Central memory CD8-positive, alpha-beta T cell (primary cell): ENCODE results near the gene NKAIN1.
"Not testable (repeated sequence)": the region's sequence is repeated elsewhere in the genome, so short reads cannot be mapped to it uniquely, and the experiment has no call there.

Experiments used
- ATAC-seq: fragments of 150-1000 bp; cut with Tn5 transposase; replicated peaks from 2 replicates; pipeline ENCODE4 v1.10.0; 2022; ENCODE audit warnings: mild to moderate bottlenecking, moderate FRiP score, moderate number of reproducible peaks; ENCODE audit not compliant: poor library complexity, severe bottlenecking; ENCODE audit errors: extremely low read depth
- DNase-seq, 2 donors: peaks; one replicate each; pipeline ENCODE4 v3.0.0; 2021; ENCODE audit warnings: low spot score in 2 of 2
- H3K27ac Mint-ChIP-seq: one replicate; pipeline ENCODE4 v1.8.0; 2022; ENCODE audit warnings: low read depth, mild to moderate bottlenecking, moderate library complexity, mixed read lengths
- H3K27me3 Mint-ChIP-seq: one replicate; pipeline ENCODE4 v1.8.0; 2022; ENCODE audit warnings: mixed read lengths
- H3K36me3 Mint-ChIP-seq: one replicate; pipeline ENCODE4 v1.8.0; 2022; ENCODE audit warnings: mild to moderate bottlenecking, moderate library complexity, mixed read lengths; ENCODE audit not compliant: insufficient read depth
- H3K4me1 Mint-ChIP-seq: one replicate; pipeline ENCODE4 v1.8.0; 2022; ENCODE audit warnings: mixed read lengths
- H3K4me3 Mint-ChIP-seq: one replicate; pipeline ENCODE4 v1.8.0; 2022; ENCODE audit warnings: mild to moderate bottlenecking, moderate library complexity, mixed read lengths
- H3K9me3 Mint-ChIP-seq: one replicate; pipeline ENCODE4 v1.8.0; 2022; ENCODE audit warnings: mixed read lengths

Gene NKAIN1

DNA sequence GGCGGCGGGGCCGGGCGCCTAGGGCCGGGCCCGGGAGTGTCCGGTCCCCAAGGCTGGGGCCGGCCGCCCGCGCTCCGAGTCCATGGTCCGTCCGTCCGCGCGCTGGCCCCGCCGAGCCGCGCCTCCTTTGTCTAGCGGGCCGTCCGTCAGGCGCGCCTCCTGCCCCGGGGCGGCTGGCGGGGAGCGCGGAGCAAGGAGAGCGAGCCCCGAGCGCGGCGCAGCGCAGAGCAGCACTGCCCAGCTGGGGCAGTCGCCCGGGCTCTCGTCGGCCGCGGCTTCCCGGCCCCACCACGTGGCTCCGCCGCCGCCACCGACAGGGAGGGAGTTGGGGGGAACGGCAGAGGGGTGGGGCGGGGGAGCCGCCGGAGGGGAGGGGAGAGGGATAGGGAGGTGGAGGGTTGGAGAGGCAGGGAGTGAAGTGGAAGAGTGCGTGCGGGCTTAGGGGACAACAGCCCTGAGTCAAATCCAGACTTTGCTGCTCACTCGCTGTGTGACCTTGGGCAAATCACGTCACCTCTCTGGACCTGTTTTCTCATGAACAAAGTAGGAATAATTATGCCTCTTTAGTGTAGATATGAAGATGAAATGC lies at the start of gene NKAIN1:
Gene NKAIN1 (minus strand): TSS at position 235 of the 589 bp plus-strand sequence. CDS start 340 bp downstream, outside the sequence.
- H3K27me3 Mint-ChIP-seq = peaks cover 62% of the 10 kb centered on the region

DNA sequence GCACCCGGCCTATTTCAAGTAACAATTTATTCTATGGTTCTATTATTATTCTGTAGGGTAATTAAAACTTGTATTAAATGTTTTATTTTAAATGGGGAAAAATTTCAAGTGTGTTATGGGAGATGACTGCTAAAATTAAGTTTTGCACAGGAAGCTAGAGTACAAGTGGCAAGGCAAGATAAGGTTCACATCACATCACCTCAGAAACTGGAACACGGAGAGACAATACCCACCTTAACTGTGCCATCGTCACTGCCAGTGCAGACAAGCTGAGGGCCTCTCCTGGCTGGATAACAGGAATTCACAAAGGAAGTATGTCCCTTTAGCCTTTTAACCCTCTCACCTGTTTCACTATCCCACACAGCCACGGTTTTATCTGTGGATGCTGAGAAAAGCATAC lies 49.3 kb upstream of the NKAIN1 start:
- H3K36me3 Mint-ChIP-seq = peaks cover 65% of the 10 kb centered on the region
- H3K27ac Mint-ChIP-seq = no peak overlapping the region

More for the DNA sequence above, at the start of gene NKAIN1:
- H3K9me3 Mint-ChIP-seq = no peaks in the 10 kb centered on the region
- no peak within 1 kb of the TSS for H3K27ac Mint-ChIP-seq
- H3K4me1 Mint-ChIP-seq = peaks cover 8% of the 10 kb centered on the region
- peak within 1 kb of the TSS; percentile 60 for H3K4me3 Mint-ChIP-seq
- ATAC-seq (no peak), DNase-seq (no peak)
- H3K36me3 Mint-ChIP-seq = peaks cover 3% of the 10 kb centered on the region

DNA sequence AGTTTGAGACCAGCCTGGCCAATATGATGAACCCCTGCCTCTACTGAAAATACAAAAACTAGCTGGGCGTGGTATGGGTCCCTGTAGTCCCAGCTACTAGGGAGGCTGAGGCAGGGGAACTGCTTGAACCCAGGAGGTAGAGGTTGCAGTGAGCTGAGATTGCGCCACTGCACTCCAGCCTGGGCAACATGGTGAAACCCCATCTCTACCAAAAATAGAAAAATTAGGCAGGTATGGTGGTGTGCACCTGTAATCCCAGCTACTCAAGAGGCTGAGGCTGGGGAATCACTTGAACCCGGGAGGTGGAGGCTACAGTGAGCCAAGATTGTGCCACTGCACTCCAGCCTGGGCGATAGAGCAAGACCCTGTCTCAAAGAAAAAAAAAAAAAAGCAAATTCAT lies 48.1 kb upstream of the NKAIN1 start:
- not testable (repeated sequence) for H3K27me3 Mint-ChIP-seq, H3K4me3 Mint-ChIP-seq, DNase-seq, H3K9me3 Mint-ChIP-seq, H3K27ac Mint-ChIP-seq, ATAC-seq
- H3K36me3 Mint-ChIP-seq = peaks cover 65% of the 10 kb centered on the region
- peaks cover 15% of the 10 kb centered on the region for H3K4me1 Mint-ChIP-seq

More for the DNA sequence above, 49.3 kb upstream of the NKAIN1 start:
- no peaks in the 10 kb centered on the region for H3K9me3 Mint-ChIP-seq
- H3K4me3 Mint-ChIP-seq = no peak overlapping the region
- DNase-seq (no peak), ATAC-seq (no peak)
- peaks cover 12% of the 10 kb centered on the region for H3K4me1 Mint-ChIP-seq
- H3K27me3 Mint-ChIP-seq = no peaks in the 10 kb centered on the region

DNA sequence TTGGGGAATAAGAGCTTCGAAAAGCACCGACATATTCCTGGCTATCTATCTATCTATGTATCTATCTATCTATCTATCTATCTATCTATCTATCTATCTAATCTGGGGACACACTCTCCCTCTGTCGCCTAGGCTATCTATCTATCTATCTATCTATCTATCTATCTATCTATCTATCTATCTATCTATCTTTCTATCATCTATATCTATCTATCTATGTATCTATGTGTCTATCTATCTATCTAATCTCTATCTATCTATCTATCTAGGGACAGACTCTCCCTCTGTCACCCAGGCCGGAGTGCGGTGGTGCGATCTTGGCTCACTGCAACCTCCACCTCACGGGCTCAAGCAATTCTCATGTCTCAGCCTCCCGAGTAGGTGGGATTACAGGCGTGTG lies 42.7 kb upstream of the NKAIN1 start:
- peaks cover 11% of the 10 kb centered on the region for H3K4me1 Mint-ChIP-seq
- H3K27me3 Mint-ChIP-seq, H3K9me3 Mint-ChIP-seq, DNase-seq, ATAC-seq, H3K4me3 Mint-ChIP-seq, H3K27ac Mint-ChIP-seq: not testable (repeated sequence)
- H3K36me3 Mint-ChIP-seq = peaks cover 58% of the 10 kb centered on the region

DNA sequence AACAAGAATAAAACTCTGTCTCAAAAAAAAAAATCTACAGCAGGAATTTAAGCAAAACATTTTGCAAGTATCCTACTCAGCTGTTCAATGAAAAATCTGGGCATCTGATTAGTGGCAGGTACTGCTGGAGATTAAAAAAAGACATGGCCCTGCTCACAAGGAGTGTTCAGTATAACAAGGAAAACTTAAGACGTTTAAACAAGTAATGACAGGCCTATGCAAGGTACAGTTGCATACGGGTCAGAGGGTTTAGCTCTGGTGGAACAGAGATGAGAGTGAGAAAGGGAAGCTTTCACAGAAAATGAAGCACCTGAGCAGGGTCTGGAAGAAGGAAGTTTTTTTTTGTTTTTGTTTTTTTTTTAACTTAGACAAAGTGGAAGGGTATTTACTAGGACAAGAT lies 33.9 kb upstream of the NKAIN1 start:
- H3K36me3 Mint-ChIP-seq = peaks cover 68% of the 10 kb centered on the region
- H3K27me3 Mint-ChIP-seq = no peaks in the 10 kb centered on the region
- DNase-seq = no peak
- no peak overlapping the region for H3K27ac Mint-ChIP-seq
- peaks cover 8% of the 10 kb centered on the region for H3K4me1 Mint-ChIP-seq
- no peak for ATAC-seq
- H3K4me3 Mint-ChIP-seq = no peak overlapping the region
- H3K9me3 Mint-ChIP-seq = no peaks in the 10 kb centered on the region

DNA sequence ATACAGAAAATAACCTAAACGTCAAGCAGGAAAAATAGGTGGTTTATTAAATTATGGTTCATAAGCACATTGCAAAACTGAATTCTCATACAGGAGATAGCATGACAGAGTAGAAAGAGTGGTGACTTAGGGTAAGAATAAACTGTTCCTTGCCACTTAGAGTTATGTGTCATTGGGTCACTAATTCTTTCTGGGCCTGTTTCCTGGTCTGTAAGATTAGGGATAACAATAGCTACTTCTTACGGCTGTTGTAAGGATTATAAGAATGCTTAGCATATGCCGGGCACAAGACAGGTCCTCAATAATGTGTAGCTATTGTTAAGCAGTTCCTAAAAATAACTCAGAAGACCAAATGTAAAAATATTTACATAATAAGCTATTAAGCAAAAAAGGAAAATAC lies 32.7 kb upstream of the NKAIN1 start:
- Mint-ChIP-seq H3K9me3 (no peaks in the 10 kb centered on the region), H3K36me3 (peaks cover 65% of the 10 kb centered on the region), H3K27ac (no peak overlapping the region), H3K4me3 (no peak overlapping the region), H3K4me1 (peaks cover 6% of the 10 kb centered on the region), H3K27me3 (no peaks in the 10 kb centered on the region)
- DNase-seq = no peak
- no peak for ATAC-seq

DNA sequence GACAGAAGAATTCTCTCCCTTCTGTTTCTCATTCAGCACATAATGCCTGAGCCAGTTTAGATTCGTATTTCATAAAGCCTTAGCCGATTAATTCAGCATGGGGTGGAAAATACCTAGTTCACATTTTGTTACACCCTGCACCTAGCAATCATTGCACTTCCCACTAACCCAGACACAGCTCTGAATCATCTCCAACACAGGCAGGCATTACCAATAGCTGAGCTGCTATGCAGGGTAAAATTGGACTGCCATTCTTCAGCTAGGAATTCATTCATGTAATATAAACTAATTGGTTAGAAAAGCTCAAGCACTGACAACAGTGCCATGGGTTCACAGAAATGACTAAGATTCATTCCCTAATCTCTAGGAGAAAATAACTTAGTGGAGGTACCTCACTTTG lies 26.9 kb upstream of the NKAIN1 start:
- H3K9me3 Mint-ChIP-seq = no peaks in the 10 kb centered on the region
- ATAC-seq (no peak), DNase-seq (no peak)
- H3K27ac Mint-ChIP-seq = no peak overlapping the region
- H3K36me3 Mint-ChIP-seq = peaks cover 56% of the 10 kb centered on the region
- no peak overlapping the region for H3K4me3 Mint-ChIP-seq
- H3K4me1 Mint-ChIP-seq = no peaks in the 10 kb centered on the region
- H3K27me3 Mint-ChIP-seq = no peaks in the 10 kb centered on the region

DNA sequence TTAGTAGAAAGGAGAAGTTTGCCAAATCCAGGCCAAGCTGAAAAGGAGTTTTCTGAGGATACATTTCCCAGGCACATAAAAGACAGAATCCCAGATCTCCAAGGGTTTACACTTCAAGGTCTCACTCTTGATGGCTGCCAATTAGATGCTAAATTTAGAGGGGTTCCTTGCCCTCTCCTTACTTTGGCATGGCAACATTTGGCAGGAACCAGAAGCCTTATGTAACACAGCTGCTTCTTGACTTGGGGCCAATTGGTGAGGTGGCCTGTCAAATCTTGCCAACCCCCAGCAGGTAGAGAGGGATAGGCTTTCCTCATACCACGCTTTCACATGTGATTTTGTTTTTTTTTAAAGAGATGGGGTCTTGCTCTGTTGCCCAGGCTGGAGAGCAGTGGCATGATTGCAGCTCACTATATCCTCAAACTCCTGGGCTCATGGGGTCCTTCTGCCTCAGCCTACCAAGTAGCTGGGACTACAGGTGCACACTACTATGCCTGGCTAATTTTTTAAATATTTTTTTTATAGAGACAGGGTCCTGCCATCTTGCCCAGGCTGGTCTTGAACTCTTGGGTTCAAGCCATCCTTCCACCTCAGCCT lies 25.2 kb upstream of the NKAIN1 start:
- Mint-ChIP-seq H3K9me3 (no peaks in the 10 kb centered on the region), H3K27ac (no peak overlapping the region), H3K36me3 (peaks cover 61% of the 10 kb centered on the region), H3K4me1 (no peaks in the 10 kb centered on the region), H3K4me3 (no peak overlapping the region), H3K27me3 (no peaks in the 10 kb centered on the region)
- DNase-seq (no peak), ATAC-seq (no peak)

DNA sequence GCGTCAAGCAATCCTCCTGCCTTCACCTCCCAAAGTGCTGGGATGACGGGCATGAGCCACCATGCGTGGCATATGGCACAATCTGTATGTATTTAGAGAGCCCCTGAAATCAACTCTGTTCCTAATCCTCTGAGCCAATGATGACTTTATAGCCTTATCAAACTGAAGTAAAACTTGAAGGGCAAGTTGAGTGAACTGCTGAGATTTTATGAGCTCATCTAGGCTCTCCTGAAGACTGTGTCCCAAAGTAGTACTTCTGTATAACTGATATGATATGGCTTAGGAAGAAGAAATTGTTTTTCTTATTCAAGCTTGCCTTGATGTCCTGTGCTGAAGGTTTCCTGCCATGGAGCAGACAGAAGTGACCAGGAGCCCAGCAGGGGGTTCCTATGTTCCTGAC lies 23.7 kb upstream of the NKAIN1 start:
- H3K4me3 Mint-ChIP-seq = no peak overlapping the region
- H3K27ac Mint-ChIP-seq = no peak overlapping the region
- no peaks in the 10 kb centered on the region for H3K9me3 Mint-ChIP-seq
- H3K36me3 Mint-ChIP-seq = peaks cover 65% of the 10 kb centered on the region
- no peaks in the 10 kb centered on the region for H3K27me3 Mint-ChIP-seq
- ATAC-seq (no peak), DNase-seq (no peak)
- no peaks in the 10 kb centered on the region for H3K4me1 Mint-ChIP-seq

DNA sequence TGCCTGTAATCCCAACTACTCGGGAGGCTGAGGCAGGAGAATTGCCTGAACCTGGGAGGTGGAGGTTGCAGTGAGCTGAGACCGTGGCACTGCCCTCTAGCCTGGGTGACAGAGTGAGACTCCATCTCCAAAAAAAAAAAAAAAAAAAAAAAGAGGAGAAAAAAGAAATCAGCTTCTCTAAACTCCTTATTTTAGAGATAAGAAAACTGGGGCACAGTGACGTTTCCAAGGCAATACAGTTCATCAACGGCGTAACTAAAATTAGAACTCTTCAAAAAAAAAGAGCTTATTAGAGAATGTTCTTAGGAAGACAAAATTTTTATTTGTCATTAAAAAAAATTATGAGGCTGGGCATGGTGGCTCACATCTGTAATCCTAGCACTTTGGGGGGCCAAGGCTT lies 22.7 kb upstream of the NKAIN1 start:
- not testable (repeated sequence) for DNase-seq, H3K27me3 Mint-ChIP-seq, H3K4me1 Mint-ChIP-seq, H3K9me3 Mint-ChIP-seq, H3K27ac Mint-ChIP-seq, ATAC-seq, H3K4me3 Mint-ChIP-seq
- peaks cover 69% of the 10 kb centered on the region for H3K36me3 Mint-ChIP-seq

DNA sequence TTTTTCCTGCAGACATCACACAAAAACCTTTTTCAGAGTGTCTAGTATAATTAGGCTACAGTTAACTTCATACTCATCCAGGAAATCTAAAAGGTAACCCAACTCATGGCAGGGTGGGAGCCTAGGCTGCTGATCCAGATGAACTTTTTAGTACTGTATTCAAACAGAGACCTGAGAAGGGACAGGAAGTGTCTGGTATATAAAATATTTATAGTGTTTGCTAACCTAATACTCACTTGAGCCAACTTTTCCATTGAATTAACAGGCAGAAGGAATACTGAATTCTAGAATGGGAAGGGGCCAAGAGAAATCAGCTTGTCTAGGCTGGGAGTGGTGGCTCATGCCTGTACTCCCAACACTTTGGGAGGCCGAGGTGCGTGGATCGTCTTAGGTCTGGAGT lies 22.2 kb upstream of the NKAIN1 start:
- Mint-ChIP-seq H3K4me3 (no peak overlapping the region), H3K36me3 (peaks cover 66% of the 10 kb centered on the region), H3K9me3 (no peaks in the 10 kb centered on the region), H3K27ac (no peak overlapping the region), H3K27me3 (no peaks in the 10 kb centered on the region), H3K4me1 (no peaks in the 10 kb centered on the region)
- DNase-seq = no peak
- ATAC-seq = no peak

DNA sequence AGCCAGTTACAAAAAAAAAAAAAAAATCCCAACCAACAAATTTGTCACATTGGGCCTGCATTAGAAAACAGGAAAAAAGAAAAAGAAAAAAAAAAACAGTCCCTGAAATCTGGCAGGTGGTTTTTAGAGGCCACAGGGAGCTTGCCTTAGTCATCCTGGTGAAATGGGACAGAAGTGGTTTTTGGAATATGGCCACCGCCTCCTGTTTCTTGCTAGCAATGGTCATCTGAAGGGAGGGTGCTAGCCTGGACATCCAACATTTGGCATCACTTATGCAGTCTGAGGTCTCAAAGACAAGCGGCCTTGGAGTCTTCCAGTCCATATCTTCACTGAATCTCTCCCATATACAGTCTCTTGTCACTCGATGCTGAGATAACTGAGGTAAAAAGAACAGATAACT lies 20.1 kb upstream of the NKAIN1 start:
- no peak overlapping the region for H3K27ac Mint-ChIP-seq
- no peaks in the 10 kb centered on the region for H3K27me3 Mint-ChIP-seq
- no peak overlapping the region for H3K4me3 Mint-ChIP-seq
- DNase-seq (no peak), ATAC-seq (no peak)
- no peaks in the 10 kb centered on the region for H3K4me1 Mint-ChIP-seq
- peaks cover 57% of the 10 kb centered on the region for H3K36me3 Mint-ChIP-seq
- H3K9me3 Mint-ChIP-seq = no peaks in the 10 kb centered on the region

DNA sequence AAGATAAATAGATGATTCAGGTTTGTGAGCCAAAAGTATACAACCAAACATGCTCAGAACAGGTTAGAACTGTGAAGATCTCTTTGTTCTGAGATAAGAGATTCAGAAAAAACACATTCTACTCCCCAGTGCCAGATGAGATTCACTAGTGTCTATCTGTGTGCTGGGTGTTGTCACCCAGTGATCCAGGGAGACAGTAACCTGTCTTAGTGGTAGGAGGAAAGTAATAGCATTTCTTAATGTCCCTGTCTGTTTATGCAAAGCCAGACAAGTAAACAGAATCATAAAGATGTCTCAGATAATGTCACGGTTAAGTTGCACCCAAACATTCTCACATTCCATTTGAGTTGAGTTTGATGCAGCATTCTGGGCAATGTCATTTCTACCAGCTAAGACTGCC lies 18.9 kb upstream of the NKAIN1 start:
- Mint-ChIP-seq H3K4me1 (no peaks in the 10 kb centered on the region), H3K4me3 (no peak overlapping the region), H3K9me3 (no peaks in the 10 kb centered on the region), H3K27ac (no peak overlapping the region), H3K36me3 (peaks cover 47% of the 10 kb centered on the region), H3K27me3 (no peaks in the 10 kb centered on the region)
- no peak for DNase-seq
- no peak for ATAC-seq
